OCI-M1 (cell line): ENCODE measurements around the gene LRRC3B.

Experiments
- DNase-seq: peaks from one replicate; lab custom pipeline; 2025; lab: John Stamatoyannopoulos, UW

Gene LRRC3B

DNA sequence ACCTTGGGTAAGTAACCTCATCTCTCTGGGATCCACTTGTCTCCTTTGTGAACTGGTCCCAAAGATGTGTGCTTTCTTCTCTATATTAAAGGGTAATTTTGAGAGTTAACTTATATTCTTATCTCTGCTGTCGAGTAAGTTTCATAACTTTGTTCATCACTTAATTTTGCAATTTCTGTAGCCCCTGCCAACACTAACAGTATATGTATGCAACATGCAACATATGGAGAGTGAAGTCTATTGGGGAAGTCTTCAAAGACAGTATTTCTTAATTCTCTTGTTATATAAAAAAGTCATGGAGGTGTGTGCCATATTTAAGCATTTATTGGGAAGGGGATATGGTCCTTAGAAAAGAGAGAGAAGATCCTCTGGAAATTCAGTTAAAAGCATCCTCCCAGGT, 85.9 kb downstream of the LRRC3B start:
- DNase-seq, result no peak

GRCh38 chr3:26712211-26713026, 89.8 kb downstream of the LRRC3B start:
- DNase-seq, result peak; percentile 82

DNA sequence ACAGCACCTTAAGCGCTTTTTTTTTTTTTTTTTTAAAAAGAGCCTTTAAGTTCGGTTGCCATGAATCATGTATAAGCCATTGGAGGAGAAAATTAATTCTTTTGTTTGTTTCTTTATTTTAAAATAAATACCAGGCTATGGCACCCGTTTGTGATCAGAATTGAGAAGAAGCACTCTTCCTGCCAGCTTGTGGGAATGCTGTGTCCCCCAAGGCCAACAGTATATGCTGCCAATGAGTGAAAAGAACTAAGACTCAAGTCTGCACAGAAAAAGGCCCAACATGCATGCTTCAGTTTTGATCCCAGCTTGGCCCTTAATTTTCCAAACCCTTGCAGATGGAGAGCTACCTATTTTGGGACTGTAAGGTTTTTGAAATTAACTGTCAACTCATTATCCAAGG, 90.5 kb downstream of the LRRC3B start:
- no peak for DNase-seq

DNA sequence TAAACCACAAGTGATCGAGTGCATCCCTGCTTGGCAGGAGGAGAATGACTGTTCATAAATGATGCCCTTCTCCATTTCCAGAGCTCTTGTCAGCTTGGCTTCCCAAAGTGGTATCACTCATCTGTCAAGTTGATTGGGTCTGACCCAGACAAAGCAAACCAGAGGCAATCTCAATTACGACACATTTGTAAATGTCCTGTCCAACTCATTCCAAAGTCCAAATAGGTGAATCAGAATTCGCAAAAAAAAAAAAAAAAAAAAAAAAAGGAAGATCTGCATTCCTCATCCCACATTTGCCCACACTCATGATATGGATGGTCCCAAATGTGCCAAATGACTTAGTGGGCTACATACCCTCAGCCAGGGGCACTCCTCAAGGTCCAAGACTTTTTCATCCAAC, 91.9 kb downstream of the LRRC3B start:
- DNase-seq, result no peak

DNA sequence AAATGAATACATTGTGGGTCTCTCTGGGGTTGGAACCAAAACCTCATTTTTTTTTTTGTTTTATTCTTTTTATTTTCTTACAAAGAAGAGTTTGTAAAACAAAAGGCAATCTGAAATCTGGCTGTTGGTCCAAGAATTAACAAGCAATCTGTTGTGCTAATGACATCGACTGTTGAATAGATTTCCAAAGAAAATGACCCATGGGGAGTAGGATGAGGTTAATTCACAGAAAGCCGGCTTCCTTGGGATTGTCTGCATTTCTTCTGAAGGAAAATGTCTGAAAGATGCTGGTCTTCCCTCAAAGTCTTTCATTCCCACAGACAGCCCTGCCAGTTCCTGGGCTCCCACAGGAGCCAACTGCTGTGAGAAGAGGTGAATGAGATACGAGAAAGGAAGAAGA, 92.9 kb downstream of the LRRC3B start:
- DNase-seq, result no peak

- DNase-seq, result no peak
Observed at GRCh38 chr3:26718315-26718714, 95.7 kb downstream of the LRRC3B start.

GRCh38 chr3:26719134-26719533, 96.6 kb downstream of the LRRC3B start:
- DNase-seq, result no peak

DNA sequence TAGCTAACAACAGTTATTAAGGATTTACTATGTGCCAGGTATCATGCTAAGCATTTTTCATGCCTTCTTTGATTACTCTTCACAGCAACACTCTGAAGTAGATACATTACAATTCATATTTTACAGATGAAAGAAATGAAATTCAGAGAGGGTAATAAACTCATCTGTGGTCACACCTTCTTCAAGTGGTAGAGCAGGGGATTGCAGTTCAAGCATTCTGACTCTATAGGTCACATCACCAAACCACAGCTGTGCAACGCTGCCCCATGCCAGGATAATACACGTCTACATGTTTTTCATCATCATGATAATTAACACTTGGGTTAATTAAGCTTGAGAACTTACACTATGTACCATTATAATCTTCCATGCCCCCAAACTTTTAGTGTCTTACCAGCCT, 98.5 kb downstream of the LRRC3B start:
- DNase-seq, result no peak

DNA sequence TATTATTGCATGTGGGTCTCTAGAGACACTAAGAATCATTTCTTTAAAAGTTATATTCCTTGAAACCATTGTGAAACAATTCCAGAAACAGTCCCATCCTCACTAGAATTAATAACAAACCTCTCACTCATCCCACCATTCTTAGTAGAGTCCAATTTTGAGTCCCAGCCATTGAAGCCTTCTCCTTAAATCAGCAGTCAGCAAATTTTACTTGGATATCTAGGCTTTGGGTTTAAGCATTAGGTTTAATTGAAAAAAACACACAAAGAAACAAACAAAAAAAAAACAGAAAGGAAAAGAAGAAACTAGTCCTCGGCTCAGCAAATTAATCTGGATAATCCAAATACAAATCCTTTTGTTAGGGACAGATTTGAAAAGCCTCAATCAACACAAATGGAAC, 109.3 kb downstream of the LRRC3B start:
- DNase-seq, result no peak

DNA sequence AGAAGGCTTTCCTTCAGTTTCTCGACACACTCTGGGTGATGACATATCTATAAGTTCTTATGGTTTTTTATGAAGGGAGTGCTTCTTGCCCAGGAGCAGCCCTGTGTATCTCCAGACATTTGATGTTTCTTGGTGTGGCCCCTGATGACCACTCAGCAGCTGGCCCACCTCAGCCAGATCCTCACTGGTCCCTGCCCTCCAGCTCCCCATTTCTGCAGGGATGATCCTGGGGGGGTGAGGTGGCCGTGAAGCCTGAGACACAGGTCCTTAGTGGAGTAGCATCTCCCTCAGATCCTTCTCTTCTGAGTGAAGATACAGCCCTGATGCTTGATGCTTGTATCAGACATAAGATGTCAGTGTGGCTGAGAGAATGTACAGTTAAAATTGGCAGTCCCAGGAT, 127.7 kb downstream of the LRRC3B start:
- DNase-seq, result no peak

DNA sequence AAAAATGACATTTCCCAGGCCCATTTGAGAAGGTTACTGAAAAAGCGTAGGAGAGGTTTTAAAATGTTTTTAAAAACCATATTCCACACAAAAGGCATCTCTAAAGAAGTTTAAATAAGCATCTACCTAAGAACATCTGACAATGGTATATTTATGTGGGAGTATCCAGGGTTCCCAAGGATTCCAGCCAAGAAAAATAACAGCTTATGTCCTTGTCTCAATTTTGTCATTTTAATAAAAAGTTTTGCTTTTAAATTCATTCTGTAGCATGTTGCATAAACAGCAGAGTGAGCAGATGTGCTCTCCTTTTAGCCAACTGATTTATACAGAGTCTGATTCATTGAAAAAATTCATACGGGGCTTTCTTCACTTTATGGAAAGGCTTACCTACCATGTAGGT, 129.9 kb downstream of the LRRC3B start:
- DNase-seq, result no peak

DNA sequence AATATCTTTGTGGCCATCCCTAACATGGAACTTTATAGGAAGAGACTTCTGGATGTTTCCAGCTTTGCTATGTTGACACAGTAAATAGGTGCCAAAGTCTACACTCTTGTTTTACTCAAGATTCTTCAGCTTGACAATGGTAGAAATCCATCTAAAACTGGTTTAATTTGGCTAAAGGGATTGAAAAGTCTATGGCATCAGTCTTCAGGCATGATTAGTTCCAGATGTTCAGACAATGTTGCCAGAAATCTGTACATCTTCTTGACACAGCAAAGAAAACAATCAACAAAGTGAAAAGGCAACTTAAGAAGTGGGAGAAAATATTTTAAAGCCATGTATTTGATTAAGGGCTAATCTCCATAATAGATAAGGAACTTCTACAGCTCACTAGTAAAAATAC, 130.5 kb downstream of the LRRC3B start:
- no peak for DNase-seq

GRCh38 chr3:26757978-26758377, 135.4 kb downstream of the LRRC3B start:
- no peak for DNase-seq
